ENCODE data around the gene TTC27. TPM values are rescaled to one million over a fixed set of nuclear protein-coding genes. Genes with fewer than 3 reads are reported as not detected.
"Not testable (repeated sequence)": the region's sequence is repeated elsewhere in the genome, so short reads cannot be mapped to it uniquely, and the experiment has no call there.

Gene TTC27
- total RNA-seq, 1 experiment from 2014 or later, result 23.9 TPM

- DNase-seq (ENCODE audit: low read depth), result no peak
These were observed 124.4 kb downstream of the TTC27 start for GRCh38 chr2:32752205-32752604.

GRCh38 chr2:32752952-32753351 is 125.1 kb downstream of the TTC27 start:
- no peak for DNase-seq (ENCODE audit: low read depth)

- DNase-seq (ENCODE audit: low read depth), result not testable (repeated sequence)
These were observed 126.8 kb downstream of the TTC27 start for GRCh38 chr2:32754676-32755075.

- no peak for DNase-seq (ENCODE audit: low read depth)
These were observed 127.8 kb downstream of the TTC27 start for GRCh38 chr2:32755666-32756065.

- DNase-seq (ENCODE audit: low read depth), result no peak
These were observed 128.4 kb downstream of the TTC27 start for GRCh38 chr2:32756074-32756727.

GRCh38 chr2:32758232-32758631 is 130.4 kb downstream of the TTC27 start:
- DNase-seq (ENCODE audit: low read depth), result no peak

GRCh38 chr2:32760628-32761027 is 132.8 kb downstream of the TTC27 start:
- no peak for DNase-seq (ENCODE audit: low read depth)

- no peak for DNase-seq (ENCODE audit: low read depth)
These were observed 140.7 kb downstream of the TTC27 start for GRCh38 chr2:32768387-32769174.

- DNase-seq (ENCODE audit: low read depth), result no peak
These were observed 142.5 kb downstream of the TTC27 start for GRCh38 chr2:32770360-32770759.

- DNase-seq (ENCODE audit: low read depth), result peak; percentile 31
These were observed 145.0 kb downstream of the TTC27 start for GRCh38 chr2:32772638-32773447.

- DNase-seq (ENCODE audit: low read depth), result no peak
These were observed 145.6 kb downstream of the TTC27 start for GRCh38 chr2:32773448-32773808.

GRCh38 chr2:32775954-32776353 is 148.1 kb downstream of the TTC27 start:
- DNase-seq (ENCODE audit: low read depth), result no peak

- DNase-seq (ENCODE audit: low read depth), result no peak
These were observed 149.9 kb downstream of the TTC27 start for GRCh38 chr2:32777714-32778113.

- no peak for DNase-seq (ENCODE audit: low read depth)
These were observed 153.1 kb downstream of the TTC27 start for GRCh38 chr2:32780961-32781360.

GRCh38 chr2:32783469-32783868 is 155.6 kb downstream of the TTC27 start:
- DNase-seq (ENCODE audit: low read depth), result no peak

- DNase-seq (ENCODE audit: low read depth), result no peak
These were observed 156.1 kb downstream of the TTC27 start for GRCh38 chr2:32783933-32784332.

GRCh38 chr2:32787207-32787606 is 159.4 kb downstream of the TTC27 start:
- DNase-seq (ENCODE audit: low read depth), result no peak

GRCh38 chr2:32788114-32788513 is 160.3 kb downstream of the TTC27 start:
- no peak for DNase-seq (ENCODE audit: low read depth)

GRCh38 chr2:32792416-32792815 is 164.6 kb downstream of the TTC27 start:
- DNase-seq (ENCODE audit: low read depth), result no peak

- DNase-seq (ENCODE audit: low read depth), result no peak
These were observed 171.0 kb downstream of the TTC27 start for GRCh38 chr2:32798829-32799228.

- no peak for DNase-seq (ENCODE audit: low read depth)
These were observed 173.9 kb downstream of the TTC27 start for GRCh38 chr2:32801741-32802140.

- DNase-seq (ENCODE audit: low read depth), result no peak
These were observed 175.0 kb downstream of the TTC27 start for GRCh38 chr2:32802877-32803276.

All from HT1080 (cell line).